HL-60 (cell line): Measurements from ENCODE around the gene MTCH1.
A peak's percentile ranks its signal among the peaks of the same experiment; 100 is the strongest.

Experiments used
- GABPA ChIP-seq: IDR thresholded peaks from 2 replicates; pipeline ENCODE4 v1.6.1; 2012; ENCODE audit warnings: low read depth
- POLR2AphosphoS5 ChIP-seq: IDR thresholded peaks from 2 replicates; pipeline ENCODE4 v1.6.1; 2012; ENCODE audit warnings: low read depth
- TF ChIP-seq, protein P1 (sequence below): IDR thresholded peaks from one replicate; pipeline ENCODE4 v1.5.1; 2011; ENCODE audit warnings: low read length, control low read depth, inconsistent platforms; ENCODE audit not compliant: insufficient read depth
- TF ChIP-seq, protein P2 (sequence below): IDR thresholded peaks from 2 replicates; pipeline ENCODE4 v1.6.1; 2012; ENCODE audit warnings: low read depth; ENCODE audit not compliant: insufficient replicate concordance

DNA sequence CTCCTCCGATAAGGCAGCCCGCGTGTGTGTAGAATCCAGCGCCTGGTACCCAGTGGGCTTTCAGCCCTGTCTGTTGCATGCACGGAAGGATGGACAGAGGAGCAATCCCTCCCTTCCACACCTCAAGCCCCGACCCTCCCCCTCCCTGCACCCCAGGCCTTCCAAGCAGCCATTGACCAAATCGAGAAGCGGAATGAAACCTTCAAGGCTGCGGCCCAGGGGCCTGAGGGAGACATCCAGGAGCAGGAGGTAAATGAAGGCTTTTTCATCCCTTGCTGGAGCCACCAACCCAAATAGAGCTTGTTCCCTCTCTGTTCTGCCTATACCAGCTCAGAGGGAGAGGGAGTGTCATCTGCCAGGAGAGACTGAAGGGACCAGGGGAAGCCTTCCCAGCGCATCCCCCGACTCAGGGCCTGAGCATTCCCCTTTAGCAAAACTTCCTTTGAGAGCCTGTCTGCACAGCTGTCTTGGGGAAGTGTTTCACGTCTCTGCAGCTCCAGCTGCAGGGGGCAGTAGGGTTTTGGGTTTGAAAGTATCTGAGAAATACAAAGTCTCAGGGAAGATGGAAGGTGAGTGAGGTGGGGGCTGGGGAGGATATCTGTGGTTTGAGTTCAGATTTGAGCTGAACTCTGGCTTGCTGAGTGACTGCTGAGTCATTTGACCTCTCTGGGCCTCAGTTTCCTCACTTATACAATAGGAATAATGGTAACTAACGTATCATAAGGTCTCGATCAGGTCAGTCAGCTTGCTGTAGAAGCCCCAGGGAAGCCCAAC is 35.5 kb upstream of the MTCH1 start:
- TF ChIP-seq, protein P1, sequence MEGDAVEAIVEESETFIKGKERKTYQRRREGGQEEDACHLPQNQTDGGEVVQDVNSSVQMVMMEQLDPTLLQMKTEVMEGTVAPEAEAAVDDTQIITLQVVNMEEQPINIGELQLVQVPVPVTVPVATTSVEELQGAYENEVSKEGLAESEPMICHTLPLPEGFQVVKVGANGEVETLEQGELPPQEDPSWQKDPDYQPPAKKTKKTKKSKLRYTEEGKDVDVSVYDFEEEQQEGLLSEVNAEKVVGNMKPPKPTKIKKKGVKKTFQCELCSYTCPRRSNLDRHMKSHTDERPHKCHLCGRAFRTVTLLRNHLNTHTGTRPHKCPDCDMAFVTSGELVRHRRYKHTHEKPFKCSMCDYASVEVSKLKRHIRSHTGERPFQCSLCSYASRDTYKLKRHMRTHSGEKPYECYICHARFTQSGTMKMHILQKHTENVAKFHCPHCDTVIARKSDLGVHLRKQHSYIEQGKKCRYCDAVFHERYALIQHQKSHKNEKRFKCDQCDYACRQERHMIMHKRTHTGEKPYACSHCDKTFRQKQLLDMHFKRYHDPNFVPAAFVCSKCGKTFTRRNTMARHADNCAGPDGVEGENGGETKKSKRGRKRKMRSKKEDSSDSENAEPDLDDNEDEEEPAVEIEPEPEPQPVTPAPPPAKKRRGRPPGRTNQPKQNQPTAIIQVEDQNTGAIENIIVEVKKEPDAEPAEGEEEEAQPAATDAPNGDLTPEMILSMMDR, result peak; percentile 49
- TF ChIP-seq, protein P2, sequence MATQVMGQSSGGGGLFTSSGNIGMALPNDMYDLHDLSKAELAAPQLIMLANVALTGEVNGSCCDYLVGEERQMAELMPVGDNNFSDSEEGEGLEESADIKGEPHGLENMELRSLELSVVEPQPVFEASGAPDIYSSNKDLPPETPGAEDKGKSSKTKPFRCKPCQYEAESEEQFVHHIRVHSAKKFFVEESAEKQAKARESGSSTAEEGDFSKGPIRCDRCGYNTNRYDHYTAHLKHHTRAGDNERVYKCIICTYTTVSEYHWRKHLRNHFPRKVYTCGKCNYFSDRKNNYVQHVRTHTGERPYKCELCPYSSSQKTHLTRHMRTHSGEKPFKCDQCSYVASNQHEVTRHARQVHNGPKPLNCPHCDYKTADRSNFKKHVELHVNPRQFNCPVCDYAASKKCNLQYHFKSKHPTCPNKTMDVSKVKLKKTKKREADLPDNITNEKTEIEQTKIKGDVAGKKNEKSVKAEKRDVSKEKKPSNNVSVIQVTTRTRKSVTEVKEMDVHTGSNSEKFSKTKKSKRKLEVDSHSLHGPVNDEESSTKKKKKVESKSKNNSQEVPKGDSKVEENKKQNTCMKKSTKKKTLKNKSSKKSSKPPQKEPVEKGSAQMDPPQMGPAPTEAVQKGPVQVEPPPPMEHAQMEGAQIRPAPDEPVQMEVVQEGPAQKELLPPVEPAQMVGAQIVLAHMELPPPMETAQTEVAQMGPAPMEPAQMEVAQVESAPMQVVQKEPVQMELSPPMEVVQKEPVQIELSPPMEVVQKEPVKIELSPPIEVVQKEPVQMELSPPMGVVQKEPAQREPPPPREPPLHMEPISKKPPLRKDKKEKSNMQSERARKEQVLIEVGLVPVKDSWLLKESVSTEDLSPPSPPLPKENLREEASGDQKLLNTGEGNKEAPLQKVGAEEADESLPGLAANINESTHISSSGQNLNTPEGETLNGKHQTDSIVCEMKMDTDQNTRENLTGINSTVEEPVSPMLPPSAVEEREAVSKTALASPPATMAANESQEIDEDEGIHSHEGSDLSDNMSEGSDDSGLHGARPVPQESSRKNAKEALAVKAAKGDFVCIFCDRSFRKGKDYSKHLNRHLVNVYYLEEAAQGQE, result no peak
- no peak for TF ChIP-seq POLR2AphosphoS5
- no peak for TF ChIP-seq GABPA
